Breast epithelium (tissue), 3 donors: ENCODE measurements around the gene COPG2.

ENCODE experiments used
- CTCF ChIP-seq, 3 donors: fragments of 450-650 bp; IDR thresholded peaks; one replicate each; pipeline ENCODE4 v1.5.1; 2016 to 2017; ENCODE audit warnings: antibody characterized with exemption in 3 of 3, mild to moderate bottlenecking in 3 of 3, moderate library complexity in 3 of 3
- POLR2A ChIP-seq: fragments of 450-650 bp; IDR thresholded peaks from one replicate; pipeline ENCODE4 v1.6.1; 2016; ENCODE audit warnings: antibody characterized with exemption, mild to moderate bottlenecking, moderate library complexity
- POLR2AphosphoS5 ChIP-seq, 3 donors: sonication (generic); formaldehyde crosslinking; IDR thresholded peaks; one replicate each; pipeline ENCODE4 v1.6.1; 2017; ENCODE audit warnings: antibody characterized with exemption in 3 of 3

- TF ChIP-seq POLR2A (no peak), POLR2AphosphoS5 (IDR thresholded peaks at IDR 0.05) (no peak), CTCF (IDR thresholded peaks at IDR 0.05) (no peak)
These were observed 115.0 kb downstream of the COPG2 start for GRCh38 chr7:130553398-130554029.
